Liver (tissue), 3 donors: ENCODE data around the gene PPM1K.

ENCODE experiments used
- GABPA ChIP-seq, 2 donors: IDR thresholded peaks in 1 of 2; conservative IDR thresholded peaks in 1 of 2; 2 replicates each; pipeline ENCODE4 v1.6.1; 2016; ENCODE audit warnings: antibody characterized with exemption in 2 of 2, mild to moderate bottlenecking in 1 of 2, moderate library complexity in 1 of 2
- JUND ChIP-seq, 2 donors: IDR thresholded peaks; 2 replicates each; pipeline ENCODE4 v1.6.1; 2016; ENCODE audit warnings: antibody characterized with exemption in 2 of 2
- RAD21 ChIP-seq, 2 donors: IDR thresholded peaks; 2 replicates each; pipeline ENCODE4 v1.6.1; 2016; ENCODE audit warnings: antibody characterized with exemption in 2 of 2, mild to moderate bottlenecking in 2 of 2
- SP1 ChIP-seq: IDR thresholded peaks from 2 replicates; pipeline ENCODE4 v1.6.1; 2018; ENCODE audit warnings: antibody characterized with exemption, mild to moderate bottlenecking
- TF ChIP-seq, protein P1 (sequence below): IDR thresholded peaks from 2 replicates; pipeline ENCODE4 v1.6.1; 2016; ENCODE audit warnings: antibody characterized with exemption, mild to moderate bottlenecking
- TF ChIP-seq, protein P2 (sequence below): fragments of 150-350 bp; IDR thresholded peaks from 2 replicates; pipeline ENCODE4 v1.5.1; 2017; ENCODE audit warnings: improper control_type of control experiment, low read depth, low read length; ENCODE audit not compliant: missing input control
- TF ChIP-seq, protein P3 (sequence below): IDR thresholded peaks from 2 replicates; pipeline ENCODE4 v1.6.1; 2016; ENCODE audit warnings: antibody characterized with exemption
- TF ChIP-seq, protein P4 (sequence below): IDR thresholded peaks from 2 replicates; pipeline ENCODE4 v1.6.1; 2016; ENCODE audit warnings: antibody characterized with exemption
- TF ChIP-seq, protein P5 (sequence below): IDR thresholded peaks from 2 replicates; pipeline ENCODE4 v1.6.1; 2016; ENCODE audit warnings: antibody characterized with exemption
- donor health status: healthy.
- donor health status: healthy.

DNA sequence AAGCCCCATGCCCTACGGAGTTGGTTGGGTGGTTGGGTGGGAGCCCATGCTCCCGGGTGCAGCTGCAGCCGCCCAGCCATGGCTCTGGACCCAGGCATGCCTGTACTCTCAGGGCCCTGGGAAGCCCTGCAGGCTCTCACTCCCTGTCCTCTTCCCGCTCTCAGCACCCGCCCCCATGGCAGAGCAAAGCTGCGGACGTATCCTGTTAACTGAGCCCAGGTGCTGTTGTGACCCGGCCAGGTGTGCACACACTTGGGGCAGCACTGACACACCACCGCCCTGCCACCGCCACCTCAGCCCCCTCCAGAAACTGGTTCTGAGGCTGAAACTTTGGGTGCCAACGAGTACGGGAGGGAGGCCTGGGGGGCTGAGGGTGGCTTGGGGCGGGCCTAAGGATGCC, 40.3 kb downstream of the PPM1K start:
- TF ChIP-seq, protein P1, sequence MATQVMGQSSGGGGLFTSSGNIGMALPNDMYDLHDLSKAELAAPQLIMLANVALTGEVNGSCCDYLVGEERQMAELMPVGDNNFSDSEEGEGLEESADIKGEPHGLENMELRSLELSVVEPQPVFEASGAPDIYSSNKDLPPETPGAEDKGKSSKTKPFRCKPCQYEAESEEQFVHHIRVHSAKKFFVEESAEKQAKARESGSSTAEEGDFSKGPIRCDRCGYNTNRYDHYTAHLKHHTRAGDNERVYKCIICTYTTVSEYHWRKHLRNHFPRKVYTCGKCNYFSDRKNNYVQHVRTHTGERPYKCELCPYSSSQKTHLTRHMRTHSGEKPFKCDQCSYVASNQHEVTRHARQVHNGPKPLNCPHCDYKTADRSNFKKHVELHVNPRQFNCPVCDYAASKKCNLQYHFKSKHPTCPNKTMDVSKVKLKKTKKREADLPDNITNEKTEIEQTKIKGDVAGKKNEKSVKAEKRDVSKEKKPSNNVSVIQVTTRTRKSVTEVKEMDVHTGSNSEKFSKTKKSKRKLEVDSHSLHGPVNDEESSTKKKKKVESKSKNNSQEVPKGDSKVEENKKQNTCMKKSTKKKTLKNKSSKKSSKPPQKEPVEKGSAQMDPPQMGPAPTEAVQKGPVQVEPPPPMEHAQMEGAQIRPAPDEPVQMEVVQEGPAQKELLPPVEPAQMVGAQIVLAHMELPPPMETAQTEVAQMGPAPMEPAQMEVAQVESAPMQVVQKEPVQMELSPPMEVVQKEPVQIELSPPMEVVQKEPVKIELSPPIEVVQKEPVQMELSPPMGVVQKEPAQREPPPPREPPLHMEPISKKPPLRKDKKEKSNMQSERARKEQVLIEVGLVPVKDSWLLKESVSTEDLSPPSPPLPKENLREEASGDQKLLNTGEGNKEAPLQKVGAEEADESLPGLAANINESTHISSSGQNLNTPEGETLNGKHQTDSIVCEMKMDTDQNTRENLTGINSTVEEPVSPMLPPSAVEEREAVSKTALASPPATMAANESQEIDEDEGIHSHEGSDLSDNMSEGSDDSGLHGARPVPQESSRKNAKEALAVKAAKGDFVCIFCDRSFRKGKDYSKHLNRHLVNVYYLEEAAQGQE: no peak
- TF ChIP-seq, protein P2, sequence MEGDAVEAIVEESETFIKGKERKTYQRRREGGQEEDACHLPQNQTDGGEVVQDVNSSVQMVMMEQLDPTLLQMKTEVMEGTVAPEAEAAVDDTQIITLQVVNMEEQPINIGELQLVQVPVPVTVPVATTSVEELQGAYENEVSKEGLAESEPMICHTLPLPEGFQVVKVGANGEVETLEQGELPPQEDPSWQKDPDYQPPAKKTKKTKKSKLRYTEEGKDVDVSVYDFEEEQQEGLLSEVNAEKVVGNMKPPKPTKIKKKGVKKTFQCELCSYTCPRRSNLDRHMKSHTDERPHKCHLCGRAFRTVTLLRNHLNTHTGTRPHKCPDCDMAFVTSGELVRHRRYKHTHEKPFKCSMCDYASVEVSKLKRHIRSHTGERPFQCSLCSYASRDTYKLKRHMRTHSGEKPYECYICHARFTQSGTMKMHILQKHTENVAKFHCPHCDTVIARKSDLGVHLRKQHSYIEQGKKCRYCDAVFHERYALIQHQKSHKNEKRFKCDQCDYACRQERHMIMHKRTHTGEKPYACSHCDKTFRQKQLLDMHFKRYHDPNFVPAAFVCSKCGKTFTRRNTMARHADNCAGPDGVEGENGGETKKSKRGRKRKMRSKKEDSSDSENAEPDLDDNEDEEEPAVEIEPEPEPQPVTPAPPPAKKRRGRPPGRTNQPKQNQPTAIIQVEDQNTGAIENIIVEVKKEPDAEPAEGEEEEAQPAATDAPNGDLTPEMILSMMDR: no peak
- TF ChIP-seq GABPA (IDR thresholded peaks at IDR 0.05 in 1 of 2, conservative IDR thresholded peaks at IDR 0.05 in 1 of 2): no peak
- TF ChIP-seq, protein P3, sequence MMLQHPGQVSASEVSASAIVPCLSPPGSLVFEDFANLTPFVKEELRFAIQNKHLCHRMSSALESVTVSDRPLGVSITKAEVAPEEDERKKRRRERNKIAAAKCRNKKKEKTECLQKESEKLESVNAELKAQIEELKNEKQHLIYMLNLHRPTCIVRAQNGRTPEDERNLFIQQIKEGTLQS: no peak
- no peak for TF ChIP-seq RAD21 (IDR thresholded peaks at IDR 0.05)
- TF ChIP-seq, protein P4, sequence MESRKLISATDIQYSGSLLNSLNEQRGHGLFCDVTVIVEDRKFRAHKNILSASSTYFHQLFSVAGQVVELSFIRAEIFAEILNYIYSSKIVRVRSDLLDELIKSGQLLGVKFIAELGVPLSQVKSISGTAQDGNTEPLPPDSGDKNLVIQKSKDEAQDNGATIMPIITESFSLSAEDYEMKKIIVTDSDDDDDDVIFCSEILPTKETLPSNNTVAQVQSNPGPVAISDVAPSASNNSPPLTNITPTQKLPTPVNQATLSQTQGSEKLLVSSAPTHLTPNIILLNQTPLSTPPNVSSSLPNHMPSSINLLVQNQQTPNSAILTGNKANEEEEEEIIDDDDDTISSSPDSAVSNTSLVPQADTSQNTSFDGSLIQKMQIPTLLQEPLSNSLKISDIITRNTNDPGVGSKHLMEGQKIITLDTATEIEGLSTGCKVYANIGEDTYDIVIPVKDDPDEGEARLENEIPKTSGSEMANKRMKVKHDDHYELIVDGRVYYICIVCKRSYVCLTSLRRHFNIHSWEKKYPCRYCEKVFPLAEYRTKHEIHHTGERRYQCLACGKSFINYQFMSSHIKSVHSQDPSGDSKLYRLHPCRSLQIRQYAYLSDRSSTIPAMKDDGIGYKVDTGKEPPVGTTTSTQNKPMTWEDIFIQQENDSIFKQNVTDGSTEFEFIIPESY: no peak
- no peak for TF ChIP-seq JUND (IDR thresholded peaks at IDR 0.05)
- TF ChIP-seq, protein P5, sequence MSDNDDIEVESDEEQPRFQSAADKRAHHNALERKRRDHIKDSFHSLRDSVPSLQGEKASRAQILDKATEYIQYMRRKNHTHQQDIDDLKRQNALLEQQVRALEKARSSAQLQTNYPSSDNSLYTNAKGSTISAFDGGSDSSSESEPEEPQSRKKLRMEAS: no peak
- no peak for TF ChIP-seq SP1
